GM21723 (cell line): Measurements from ENCODE around the gene OR6B1.
"Not testable (repeated sequence)": the region's sequence is repeated elsewhere in the genome, so short reads cannot be mapped to it uniquely, and the experiment has no call there.

ENCODE experiments used
- ATAC-seq: cut with Tn5 transposase; IDR thresholded peaks from one replicate; pipeline ENCODE4 v1.9.1; 2021; ENCODE audit warnings: mild to moderate bottlenecking, moderate library complexity; ENCODE audit not compliant: unreplicated experiment

Gene OR6B1

GRCh38 chr7:144004703-144005102 lies 4.6 kb downstream of the OR6B1 start:
- ATAC-seq, result no peak

- ATAC-seq, result no peak
Measured at GRCh38 chr7:144006029-144006691, 6.0 kb downstream of the OR6B1 start.

- no peak for ATAC-seq
Measured at GRCh38 chr7:144006692-144007042, 6.5 kb downstream of the OR6B1 start.

- ATAC-seq, result no peak
Measured at GRCh38 chr7:144009361-144009760, 9.2 kb downstream of the OR6B1 start.

- ATAC-seq, result not testable (repeated sequence)
Measured at GRCh38 chr7:144010061-144010460, 9.9 kb downstream of the OR6B1 start.

- ATAC-seq, result not testable (repeated sequence)
Measured at GRCh38 chr7:144010821-144011220, 10.7 kb downstream of the OR6B1 start.

GRCh38 chr7:144011458-144012230 lies 11.5 kb downstream of the OR6B1 start:
- ATAC-seq, result no peak

- ATAC-seq, result no peak
Measured at GRCh38 chr7:144018065-144018464, 17.9 kb downstream of the OR6B1 start.

- no peak for ATAC-seq
Measured at GRCh38 chr7:144019457-144019856, 19.3 kb downstream of the OR6B1 start.

GRCh38 chr7:144020340-144020739 lies 20.2 kb downstream of the OR6B1 start:
- ATAC-seq, result no peak

GRCh38 chr7:144022169-144022568 lies 22.0 kb downstream of the OR6B1 start:
- no peak for ATAC-seq

GRCh38 chr7:144023171-144023827 lies 23.2 kb downstream of the OR6B1 start:
- no peak for ATAC-seq

GRCh38 chr7:144024213-144024612 lies 24.1 kb downstream of the OR6B1 start:
- no peak for ATAC-seq

- no peak for ATAC-seq
Measured at GRCh38 chr7:144026203-144026883, 26.2 kb downstream of the OR6B1 start.

- ATAC-seq, result no peak
Measured at GRCh38 chr7:144027070-144027469, 26.9 kb downstream of the OR6B1 start.

- no peak for ATAC-seq
Measured at GRCh38 chr7:144027974-144028373, 27.9 kb downstream of the OR6B1 start.

- no peak for ATAC-seq
Measured at GRCh38 chr7:144028547-144028946, 28.4 kb downstream of the OR6B1 start.

- ATAC-seq, result no peak
Measured at GRCh38 chr7:144032516-144032915, 32.4 kb downstream of the OR6B1 start.

GRCh38 chr7:144032985-144033709 lies 33.0 kb downstream of the OR6B1 start:
- no peak for ATAC-seq

- ATAC-seq, result no peak
Measured at GRCh38 chr7:144035385-144035784, 35.3 kb downstream of the OR6B1 start.
